ENCODE results near the gene ABCB9. TPM values are rescaled to one million over a fixed set of nuclear protein-coding genes. Genes with fewer than 3 reads are reported as not detected.
"Not testable (repeated sequence)": the region's sequence is repeated elsewhere in the genome, so short reads cannot be mapped to it uniquely, and the experiment has no call there.

The ABCB9 gene
- total RNA-seq, 3 donors from 2014 or later = 6.3 to 8.2 (median 6.4) TPM

GRCh38 chr12:122947352-122947792, 18.9 kb downstream of the ABCB9 start:
- TF ChIP-seq CTCF (IDR thresholded peaks at IDR 0.05) = peak; percentile 10
- Histone ChIP-seq H3K4me3 (no peak overlapping the region), H3K9me3 (no peaks in the 10 kb centered on the region), H3K4me1 (ENCODE audit: low read depth) (peaks cover 26% of the 10 kb centered on the region), H3K36me3 (ENCODE audit: low read depth) (no peaks in the 10 kb centered on the region)
- ATAC-seq (peak; percentile 64), DNase-seq (peak; percentile 70 to 88 (median 82))
- intact Hi-C loops (cut with DNase I, micrococcal nuclease) = no loop called here

- Histone ChIP-seq H3K4me1 (ENCODE audit: low read depth) (peaks cover 24% of the 10 kb centered on the region), H3K4me3 (no peak overlapping the region), H3K36me3 (ENCODE audit: low read depth) (no peaks in the 10 kb centered on the region), H3K9me3 (no peaks in the 10 kb centered on the region)
- no peak for TF ChIP-seq CTCF (IDR thresholded peaks at IDR 0.05)
- peak; percentile 83 to 94 (median 85) for DNase-seq
- ATAC-seq = peak; percentile 84
- intact Hi-C loops (cut with DNase I, micrococcal nuclease) = no loop called here
Measured at GRCh38 chr12:122946690-122947341, 19.4 kb downstream of the ABCB9 start.

- H3K36me3 ChIP-seq (ENCODE audit: low read depth) = no peaks in the 10 kb centered on the region
- ATAC-seq (peak; percentile 50), DNase-seq (peak in 1 of 3 donors; percentile 46)
- no peaks in the 10 kb centered on the region for H3K9me3 ChIP-seq
- intact Hi-C loops (cut with DNase I, micrococcal nuclease) = no loop called here
- H3K4me1 ChIP-seq (ENCODE audit: low read depth) = peaks cover 16% of the 10 kb centered on the region
- no peak overlapping the region for H3K4me3 ChIP-seq
- TF ChIP-seq CTCF (IDR thresholded peaks at IDR 0.05) = no peak
Measured at GRCh38 chr12:122944605-122945592, 21.4 kb downstream of the ABCB9 start.

- ATAC-seq (no peak), DNase-seq (no peak)
- H3K36me3 ChIP-seq (ENCODE audit: low read depth) = no peaks in the 10 kb centered on the region
- H3K9me3 ChIP-seq = no peaks in the 10 kb centered on the region
- H3K4me3 ChIP-seq = no peak overlapping the region
- intact Hi-C loops (cut with DNase I, micrococcal nuclease) = no loop called here
- peaks cover 16% of the 10 kb centered on the region for H3K4me1 ChIP-seq (ENCODE audit: low read depth)
- TF ChIP-seq CTCF (IDR thresholded peaks at IDR 0.05) = no peak
Measured at GRCh38 chr12:122943196-122943595, 23.1 kb downstream of the ABCB9 start.

- no peak for TF ChIP-seq CTCF (IDR thresholded peaks at IDR 0.05)
- intact Hi-C loops (cut with DNase I, micrococcal nuclease) = no loop called here
- H3K9me3 ChIP-seq = no peaks in the 10 kb centered on the region
- no peaks in the 10 kb centered on the region for H3K36me3 ChIP-seq (ENCODE audit: low read depth)
- no peak for DNase-seq
- no peak for ATAC-seq
- H3K4me1 ChIP-seq (ENCODE audit: low read depth) = peaks cover 10% of the 10 kb centered on the region
- H3K4me3 ChIP-seq = no peak overlapping the region
Measured at GRCh38 chr12:122942637-122943036, 23.6 kb downstream of the ABCB9 start.

- H3K9me3 ChIP-seq; H3K36me3 ChIP-seq (ENCODE audit: low read depth); H3K4me1 ChIP-seq (ENCODE audit: low read depth); DNase-seq; H3K4me3 ChIP-seq; intact Hi-C loops (cut with DNase I, micrococcal nuclease); ATAC-seq: not testable (repeated sequence)
Measured at GRCh38 chr12:122941351-122941750, 24.9 kb downstream of the ABCB9 start.
